HepG2 (cell line): ENCODE data around the gene YAP1. TPM values are rescaled to one million over a fixed set of nuclear protein-coding genes. Genes with fewer than 3 reads are reported as not detected.

Experiments used
- ETV5 ChIP-seq: IDR thresholded peaks from 2 replicates; pipeline ENCODE4 v1.6.1; 2018; ENCODE audit warnings: missing biosample characterization, missing genetic modification reagents, inconsistent platforms, borderline replicate concordance
- GABPB1 ChIP-seq: IDR thresholded peaks from 2 replicates; pipeline ENCODE4 v1.6.1; 2016; ENCODE audit warnings: mild to moderate bottlenecking, missing genetic modification reagents, moderate library complexity, missing compliant biosample characterization
- MAZ ChIP-seq, 2 experiments: sonication (generic) in 1 of 2; formaldehyde crosslinking in 1 of 2; IDR thresholded peaks; 2 replicates each; pipeline versions ENCODE4 v1.5.0 to v1.6.1; 2012 to 2020; ENCODE audit warnings: low read depth in 2 of 2, mild to moderate bottlenecking in 2 of 2, borderline replicate concordance in 1 of 2, improper control_type of control experiment in 1 of 2, low read length in 1 of 2, missing genetic modification reagents in 1 of 2, moderate library complexity in 1 of 2
- MED1 ChIP-seq: sonication (generic); formaldehyde crosslinking; IDR thresholded peaks from 2 replicates; pipeline ENCODE4 v1.4.0; 2020; ENCODE audit warnings: missing genetic modification reagents
- RBM22 ChIP-seq: fragments of 200-400 bp; formaldehyde crosslinking; optimal IDR thresholded peaks from 2 replicates; pipeline ENCODE3; 2017; ENCODE audit warnings: mild to moderate bottlenecking, low read length, moderate library complexity
- RXRB ChIP-seq: IDR thresholded peaks from 2 replicates; pipeline ENCODE4 v1.6.1; 2016; ENCODE audit warnings: borderline replicate concordance, missing genetic modification reagents, missing compliant biosample characterization
- TEAD3 ChIP-seq: optimal IDR thresholded peaks from 2 replicates; pipeline ENCODE3; 2016; ENCODE audit warnings: borderline replicate concordance
- TP53 ChIP-seq: sonication (generic); formaldehyde crosslinking; conservative IDR thresholded peaks from 2 replicates; pipeline ENCODE4 v1.4.0; 2020; ENCODE audit warnings: missing genetic modification reagents
- ZNF367 ChIP-seq: sonication (generic); formaldehyde crosslinking; IDR thresholded peaks from 2 replicates; pipeline ENCODE4 v1.4.0; 2020; ENCODE audit warnings: missing genetic modification reagents, borderline replicate concordance
- ZNF441 ChIP-seq: sonication (generic); formaldehyde crosslinking; IDR thresholded peaks from 2 replicates; pipeline ENCODE4 v1.7.0; 2021; ENCODE audit warnings: missing genetic modification reagents, borderline replicate concordance
- ZNF547 ChIP-seq: sonication (generic); formaldehyde crosslinking; IDR thresholded peaks from 2 replicates; pipeline ENCODE4 v1.5.1; 2020; ENCODE audit warnings: mild to moderate bottlenecking, missing genetic modification reagents
- polyA plus RNA-seq, 8 experiments: library from polyadenylated mRNA; depleted of rRNA in 3 of 8; stranded (reverse) in 7 of 8; unstranded in 1 of 8; fragments of >200 nt; fragmentation: Illumina TruSeq in 4 of 8; extraction: Trizol in 4 of 8; gene quantifications; 2 replicates each; pipeline versions ENCODE4 v1.2.1 to v1.2.3, GENCODE V29; 2011 to 2016; ENCODE audit warnings: low read depth in 4 of 8, missing spikeins in 1 of 8, mixed read lengths in 1 of 8; ENCODE audit not compliant: insufficient read depth in 1 of 8
- total RNA-seq, 5 experiments: library from RNA; depleted of rRNA; stranded (reverse); fragments of >200 nt; fragmentation: Illumina TruSeq; extraction: Trizol; gene quantifications; 2 replicates each; pipeline ENCODE4 v1.2.3, GENCODE V29; 2016; ENCODE audit warnings: low read depth in 1 of 5
- TF ChIP-seq, protein P1 (sequence below): sonication (generic); formaldehyde crosslinking; IDR thresholded peaks from 2 replicates; pipeline ENCODE4 v1.5.1; 2020; ENCODE audit warnings: mild to moderate bottlenecking, missing genetic modification reagents, borderline replicate concordance
- TF ChIP-seq, protein P2 (sequence below): sonication (generic); formaldehyde crosslinking; IDR thresholded peaks from 2 replicates; pipeline ENCODE4 v1.4.0; 2020; ENCODE audit warnings: missing genetic modification reagents, mild to moderate bottlenecking, borderline replicate concordance
- TF ChIP-seq, protein P3 (sequence below): IDR thresholded peaks from 2 replicates; pipeline ENCODE4 v1.4.0; 2020; ENCODE audit warnings: mild to moderate bottlenecking, missing genetic modification reagents

Gene YAP1
- total and polyA plus RNA-seq, 2 of the 13 experiments (the other 11 are each of a cell fraction or from before 2014, with no cell fraction given), result 59.5 to 91.0 TPM

DNA sequence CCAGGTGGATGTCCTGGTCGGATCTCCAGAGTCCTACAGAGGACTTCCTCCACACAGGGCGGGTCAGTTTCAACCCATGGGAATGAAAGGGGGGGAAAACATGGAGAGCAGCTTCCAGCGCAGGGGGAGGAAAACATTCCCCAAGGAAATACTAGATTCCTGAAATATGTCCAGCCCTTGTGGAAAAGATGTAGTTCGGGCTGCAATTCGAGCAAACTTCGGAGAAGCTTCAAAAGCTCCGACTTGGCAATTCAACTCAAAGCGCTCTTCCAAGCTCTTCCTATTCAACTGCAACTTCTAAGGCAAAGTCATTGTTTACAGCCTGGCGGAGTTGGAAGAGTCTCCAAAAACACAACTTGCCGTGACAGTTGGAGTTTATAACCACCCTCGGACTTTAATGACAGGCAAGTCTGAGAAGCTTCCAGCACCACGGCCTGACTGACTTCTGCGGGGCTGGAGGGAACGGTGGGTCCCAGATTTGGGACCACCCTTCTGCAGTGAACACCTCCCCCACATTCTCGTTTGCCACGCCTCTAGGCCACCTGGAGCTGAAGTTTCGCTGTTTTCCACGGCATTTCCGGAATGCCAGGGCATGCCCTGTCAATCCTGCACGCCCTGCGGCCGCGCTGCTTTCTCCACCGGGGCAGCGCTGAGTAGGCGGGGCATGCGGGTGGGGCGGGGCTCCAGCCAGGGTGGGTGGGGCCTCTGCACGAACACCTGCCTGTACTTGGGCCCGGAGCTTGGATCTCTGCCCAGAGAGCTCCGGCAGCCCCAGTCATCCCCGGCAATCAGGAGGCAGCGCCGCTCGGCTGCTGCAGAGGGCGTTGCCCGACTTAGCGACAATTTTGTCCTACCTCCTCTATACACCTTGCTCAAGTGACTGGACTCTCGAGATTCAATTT is 158.1 kb downstream of the YAP1 start (continued):
- TF ChIP-seq, protein P1, sequence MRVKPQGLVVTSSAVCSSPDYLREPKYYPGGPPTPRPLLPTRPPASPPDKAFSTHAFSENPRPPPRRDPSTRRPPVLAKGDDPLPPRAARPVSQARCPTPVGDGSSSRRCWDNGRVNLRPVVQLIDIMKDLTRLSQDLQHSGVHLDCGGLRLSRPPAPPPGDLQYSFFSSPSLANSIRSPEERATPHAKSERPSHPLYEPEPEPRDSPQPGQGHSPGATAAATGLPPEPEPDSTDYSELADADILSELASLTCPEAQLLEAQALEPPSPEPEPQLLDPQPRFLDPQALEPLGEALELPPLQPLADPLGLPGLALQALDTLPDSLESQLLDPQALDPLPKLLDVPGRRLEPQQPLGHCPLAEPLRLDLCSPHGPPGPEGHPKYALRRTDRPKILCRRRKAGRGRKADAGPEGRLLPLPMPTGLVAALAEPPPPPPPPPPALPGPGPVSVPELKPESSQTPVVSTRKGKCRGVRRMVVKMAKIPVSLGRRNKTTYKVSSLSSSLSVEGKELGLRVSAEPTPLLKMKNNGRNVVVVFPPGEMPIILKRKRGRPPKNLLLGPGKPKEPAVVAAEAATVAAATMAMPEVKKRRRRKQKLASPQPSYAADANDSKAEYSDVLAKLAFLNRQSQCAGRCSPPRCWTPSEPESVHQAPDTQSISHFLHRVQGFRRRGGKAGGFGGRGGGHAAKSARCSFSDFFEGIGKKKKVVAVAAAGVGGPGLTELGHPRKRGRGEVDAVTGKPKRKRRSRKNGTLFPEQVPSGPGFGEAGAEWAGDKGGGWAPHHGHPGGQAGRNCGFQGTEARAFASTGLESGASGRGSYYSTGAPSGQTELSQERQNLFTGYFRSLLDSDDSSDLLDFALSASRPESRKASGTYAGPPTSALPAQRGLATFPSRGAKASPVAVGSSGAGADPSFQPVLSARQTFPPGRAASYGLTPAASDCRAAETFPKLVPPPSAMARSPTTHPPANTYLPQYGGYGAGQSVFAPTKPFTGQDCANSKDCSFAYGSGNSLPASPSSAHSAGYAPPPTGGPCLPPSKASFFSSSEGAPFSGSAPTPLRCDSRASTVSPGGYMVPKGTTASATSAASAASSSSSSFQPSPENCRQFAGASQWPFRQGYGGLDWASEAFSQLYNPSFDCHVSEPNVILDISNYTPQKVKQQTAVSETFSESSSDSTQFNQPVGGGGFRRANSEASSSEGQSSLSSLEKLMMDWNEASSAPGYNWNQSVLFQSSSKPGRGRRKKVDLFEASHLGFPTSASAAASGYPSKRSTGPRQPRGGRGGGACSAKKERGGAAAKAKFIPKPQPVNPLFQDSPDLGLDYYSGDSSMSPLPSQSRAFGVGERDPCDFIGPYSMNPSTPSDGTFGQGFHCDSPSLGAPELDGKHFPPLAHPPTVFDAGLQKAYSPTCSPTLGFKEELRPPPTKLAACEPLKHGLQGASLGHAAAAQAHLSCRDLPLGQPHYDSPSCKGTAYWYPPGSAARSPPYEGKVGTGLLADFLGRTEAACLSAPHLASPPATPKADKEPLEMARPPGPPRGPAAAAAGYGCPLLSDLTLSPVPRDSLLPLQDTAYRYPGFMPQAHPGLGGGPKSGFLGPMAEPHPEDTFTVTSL (CRISPR knock-in tag), result 0 out of 2 replicates have a peak, but pooled peaks have one; percentile 36
- peak; percentile 42; the same call in 1 of the 2 replicates for TF ChIP-seq MED1 (CRISPR knock-in tag)
- TF ChIP-seq ZNF367 (CRISPR knock-in tag), result 0 out of 2 replicates have a peak, but pooled peaks have one; percentile 47
- no peak for TF ChIP-seq ZNF547 (CRISPR knock-in tag)
- TF ChIP-seq TP53 (CRISPR knock-in tag), result no peak
- TF ChIP-seq RXRB (CRISPR knock-in tag), result peak; percentile 27; the same call in 1 of the 2 replicates
- peak; percentile 92 for TF ChIP-seq ZNF441 (CRISPR knock-in tag)
- TF ChIP-seq, protein P2, sequence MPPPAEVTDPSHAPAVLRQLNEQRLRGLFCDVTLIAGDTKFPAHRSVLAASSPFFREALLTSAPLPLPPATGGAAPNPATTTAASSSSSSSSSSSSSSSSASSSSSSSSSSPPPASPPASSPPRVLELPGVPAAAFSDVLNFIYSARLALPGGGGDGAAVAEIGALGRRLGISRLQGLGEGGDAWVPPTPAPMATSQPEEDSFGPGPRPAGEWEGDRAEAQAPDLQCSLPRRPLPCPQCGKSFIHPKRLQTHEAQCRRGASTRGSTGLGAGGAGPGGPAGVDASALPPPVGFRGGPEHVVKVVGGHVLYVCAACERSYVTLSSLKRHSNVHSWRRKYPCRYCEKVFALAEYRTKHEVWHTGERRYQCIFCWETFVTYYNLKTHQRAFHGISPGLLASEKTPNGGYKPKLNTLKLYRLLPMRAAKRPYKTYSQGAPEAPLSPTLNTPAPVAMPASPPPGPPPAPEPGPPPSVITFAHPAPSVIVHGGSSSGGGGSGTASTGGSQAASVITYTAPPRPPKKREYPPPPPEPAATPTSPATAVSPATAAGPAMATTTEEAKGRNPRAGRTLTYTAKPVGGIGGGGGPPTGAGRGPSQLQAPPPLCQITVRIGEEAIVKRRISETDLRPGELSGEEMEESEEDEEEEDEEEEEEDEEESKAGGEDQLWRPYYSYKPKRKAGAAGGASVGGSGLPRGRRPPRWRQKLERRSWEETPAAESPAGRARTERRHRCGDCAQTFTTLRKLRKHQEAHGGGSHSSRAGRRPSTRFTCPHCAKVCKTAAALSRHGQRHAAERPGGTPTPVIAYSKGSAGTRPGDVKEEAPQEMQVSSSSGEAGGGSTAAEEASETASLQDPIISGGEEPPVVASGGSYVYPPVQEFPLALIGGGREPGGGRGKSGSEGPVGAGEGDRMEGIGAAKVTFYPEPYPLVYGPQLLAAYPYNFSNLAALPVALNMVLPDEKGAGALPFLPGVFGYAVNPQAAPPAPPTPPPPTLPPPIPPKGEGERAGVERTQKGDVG (CRISPR knock-in tag), result no peak
- no peak for TF ChIP-seq RBM22
- peak; percentile 56; the same call in 1 of the 2 replicates for TF ChIP-seq ETV5 (CRISPR knock-in tag)
- peak; percentile 92 for TF ChIP-seq TEAD3
- TF ChIP-seq GABPB1 (CRISPR knock-in tag), result peak; percentile 74
- TF ChIP-seq MAZ (IDR thresholded peaks at IDR 0.05; ENCODE audit: borderline replicate concordance, low read depth, low read length), result no peak
- no peak for TF ChIP-seq MAZ (CRISPR knock-in tag; IDR thresholded peaks at IDR 0.05; ENCODE audit: low read depth)
- TF ChIP-seq, protein P3, sequence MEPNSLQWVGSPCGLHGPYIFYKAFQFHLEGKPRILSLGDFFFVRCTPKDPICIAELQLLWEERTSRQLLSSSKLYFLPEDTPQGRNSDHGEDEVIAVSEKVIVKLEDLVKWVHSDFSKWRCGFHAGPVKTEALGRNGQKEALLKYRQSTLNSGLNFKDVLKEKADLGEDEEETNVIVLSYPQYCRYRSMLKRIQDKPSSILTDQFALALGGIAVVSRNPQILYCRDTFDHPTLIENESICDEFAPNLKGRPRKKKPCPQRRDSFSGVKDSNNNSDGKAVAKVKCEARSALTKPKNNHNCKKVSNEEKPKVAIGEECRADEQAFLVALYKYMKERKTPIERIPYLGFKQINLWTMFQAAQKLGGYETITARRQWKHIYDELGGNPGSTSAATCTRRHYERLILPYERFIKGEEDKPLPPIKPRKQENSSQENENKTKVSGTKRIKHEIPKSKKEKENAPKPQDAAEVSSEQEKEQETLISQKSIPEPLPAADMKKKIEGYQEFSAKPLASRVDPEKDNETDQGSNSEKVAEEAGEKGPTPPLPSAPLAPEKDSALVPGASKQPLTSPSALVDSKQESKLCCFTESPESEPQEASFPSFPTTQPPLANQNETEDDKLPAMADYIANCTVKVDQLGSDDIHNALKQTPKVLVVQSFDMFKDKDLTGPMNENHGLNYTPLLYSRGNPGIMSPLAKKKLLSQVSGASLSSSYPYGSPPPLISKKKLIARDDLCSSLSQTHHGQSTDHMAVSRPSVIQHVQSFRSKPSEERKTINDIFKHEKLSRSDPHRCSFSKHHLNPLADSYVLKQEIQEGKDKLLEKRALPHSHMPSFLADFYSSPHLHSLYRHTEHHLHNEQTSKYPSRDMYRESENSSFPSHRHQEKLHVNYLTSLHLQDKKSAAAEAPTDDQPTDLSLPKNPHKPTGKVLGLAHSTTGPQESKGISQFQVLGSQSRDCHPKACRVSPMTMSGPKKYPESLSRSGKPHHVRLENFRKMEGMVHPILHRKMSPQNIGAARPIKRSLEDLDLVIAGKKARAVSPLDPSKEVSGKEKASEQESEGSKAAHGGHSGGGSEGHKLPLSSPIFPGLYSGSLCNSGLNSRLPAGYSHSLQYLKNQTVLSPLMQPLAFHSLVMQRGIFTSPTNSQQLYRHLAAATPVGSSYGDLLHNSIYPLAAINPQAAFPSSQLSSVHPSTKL (CRISPR knock-in tag), result peak; percentile 13; the same call in 1 of the 2 replicates
